ENCODE data around the gene RRAS. TPM values are rescaled to one million over a fixed set of nuclear protein-coding genes. Genes with fewer than 3 reads are reported as not detected.
A peak's percentile ranks its signal among the peaks of the same experiment; 100 is the strongest.

The RRAS gene
- total RNA-seq, 2 experiments from 2014 or later, result 12.3 to 14.9 TPM

DNA sequence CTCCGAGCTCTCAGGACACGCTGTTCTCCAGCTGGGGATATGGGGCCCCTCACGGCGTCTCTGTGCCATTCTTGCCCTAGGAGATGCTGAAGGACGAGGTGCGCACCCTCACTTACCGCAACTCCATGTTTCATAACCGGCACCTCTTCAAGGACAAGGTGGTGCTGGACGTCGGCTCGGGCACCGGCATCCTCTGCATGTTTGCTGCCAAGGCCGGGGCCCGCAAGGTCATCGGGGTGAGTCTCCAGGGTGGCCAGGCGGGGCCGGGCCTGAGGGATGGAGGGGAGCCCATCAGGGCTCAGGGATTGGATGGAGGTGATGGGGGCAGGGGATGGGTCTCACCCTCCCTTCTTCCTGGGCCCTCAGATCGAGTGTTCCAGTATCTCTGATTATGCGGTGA lies 41.9 kb upstream of the RRAS start:
- H3K4me3 Mint-ChIP-seq, result no peak overlapping the region
- H3K9me3 Mint-ChIP-seq, result no peaks in the 10 kb centered on the region
- POLR2A ChIA-PET, result interaction anchor here (0.6 to 1.0 kb wide), 2 partner anchors 65 to 212 kb away, joined by 3 read pairs; no protein-coding TSS in a partner anchor
- ATAC-seq (ENCODE audit: low read depth) (no peak), DNase-seq (no peak)
- H3K27me3 Mint-ChIP-seq, result no peaks in the 10 kb centered on the region
- no peak overlapping the region for H3K27ac Mint-ChIP-seq
- H3K4me1 Mint-ChIP-seq, result peaks cover 11% of the 10 kb centered on the region
- H3K36me3 Mint-ChIP-seq, result peaks cover 8% of the 10 kb centered on the region

DNA sequence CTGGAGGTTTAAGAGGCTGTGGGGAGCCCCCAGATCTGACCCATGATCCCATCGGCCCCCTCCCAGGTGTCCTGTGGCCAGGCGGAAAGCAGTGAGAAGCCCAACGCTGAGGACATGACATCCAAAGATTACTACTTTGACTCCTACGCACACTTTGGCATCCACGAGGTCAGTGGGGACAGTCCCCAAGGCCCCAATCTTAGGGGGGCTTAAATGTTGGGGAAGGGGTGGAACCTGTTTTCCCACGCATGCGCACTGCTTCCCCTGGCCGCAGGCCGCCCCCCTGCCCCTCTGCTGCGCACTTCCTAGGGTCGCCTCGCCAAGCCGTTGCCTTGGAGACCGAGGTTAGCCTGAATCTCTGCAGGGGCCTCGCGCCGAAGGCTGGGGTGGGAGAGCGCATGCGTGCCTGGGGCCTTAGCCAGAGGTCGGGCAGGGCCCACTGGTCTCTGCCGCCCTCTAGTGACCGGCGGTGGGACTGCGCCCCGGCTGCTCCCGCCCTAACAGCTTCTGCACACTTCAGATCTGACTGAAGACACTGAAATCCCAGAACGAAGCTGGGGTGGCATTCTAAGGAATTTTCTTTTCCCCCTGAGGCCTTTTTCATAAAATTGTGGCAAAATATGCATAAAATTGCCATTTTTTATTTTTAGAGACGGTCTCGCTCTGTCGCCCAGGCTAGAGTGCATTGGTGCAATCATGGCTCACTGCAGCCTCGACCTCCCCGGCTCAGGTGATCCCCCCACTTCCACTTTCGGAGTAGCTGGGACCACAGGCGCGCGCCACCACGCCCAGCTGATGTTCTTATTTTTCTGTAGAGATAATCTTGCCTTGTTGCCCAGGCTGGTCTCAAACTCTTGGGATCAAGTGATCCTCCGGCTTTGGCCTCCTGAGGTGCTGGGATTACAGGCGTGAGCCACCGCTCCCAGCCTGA lies 40.7 kb upstream of the RRAS start:
- Mint-ChIP-seq H3K36me3 (peaks cover 7% of the 10 kb centered on the region), H3K4me3 (peak overlapping the region; percentile 10)

DNA sequence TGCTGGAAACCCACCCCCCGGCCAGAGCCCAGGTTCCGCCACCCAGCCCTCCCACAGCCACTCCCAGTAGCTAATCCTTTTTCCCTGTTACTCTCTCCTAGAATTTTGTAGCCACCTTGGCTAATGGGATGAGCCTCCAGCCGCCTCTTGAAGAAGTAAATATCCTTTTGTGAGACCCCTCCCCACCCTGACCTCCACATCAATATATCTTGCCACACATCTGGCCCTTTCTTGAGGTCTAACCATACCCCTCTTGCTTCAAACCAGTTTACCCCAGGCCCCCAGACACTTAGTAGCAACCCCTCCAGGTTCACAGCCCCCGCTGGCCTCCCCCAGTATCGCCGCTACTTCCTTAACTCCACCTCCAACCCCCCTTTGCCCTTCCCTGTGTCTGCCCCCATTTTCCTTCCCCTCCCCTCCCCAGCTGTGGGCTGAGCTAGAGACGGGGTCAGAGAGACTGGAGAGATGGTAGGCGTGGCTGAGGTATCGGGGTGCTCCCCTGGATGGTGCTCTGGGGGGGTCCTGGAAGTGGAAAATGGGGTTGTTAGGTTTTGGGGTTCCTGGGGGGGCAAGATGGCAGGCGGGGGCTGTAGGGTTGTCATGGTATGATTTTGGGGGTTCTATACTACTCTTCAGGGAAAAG lies 39.9 kb upstream of the RRAS start:
- Mint-ChIP-seq H3K27ac (peak overlapping the region; percentile 16), H3K27me3 (no peaks in the 10 kb centered on the region), H3K36me3 (peaks cover 7% of the 10 kb centered on the region), H3K4me1 (peaks cover 15% of the 10 kb centered on the region), H3K9me3 (no peaks in the 10 kb centered on the region), H3K4me3 (peak overlapping the region; percentile 35)
- POLR2A ChIA-PET, result interaction anchor here (0.6 to 2.2 kb wide), 3 partner anchors 10 to 40 kb away, joined by 3 to 6 read pairs (median 4); partner anchors contain the start of genes ADM5, RRAS and SCAF1
- ATAC-seq (ENCODE audit: low read depth), result no peak
- no peak for DNase-seq

More for the DNA sequence above, 40.7 kb upstream of the RRAS start:
- POLR2A ChIA-PET, result interaction anchor here (0.6 to 1.0 kb wide), 3 partner anchors 9 to 211 kb away, joined by 3 to 4 read pairs (median 3); partner anchors contain the start of gene ADM5
- DNase-seq (peak; percentile 99), ATAC-seq (ENCODE audit: low read depth) (peak; percentile 9)
- H3K27ac Mint-ChIP-seq, result no peak overlapping the region
- no peaks in the 10 kb centered on the region for H3K9me3 Mint-ChIP-seq
- peaks cover 15% of the 10 kb centered on the region for H3K4me1 Mint-ChIP-seq
- no peaks in the 10 kb centered on the region for H3K27me3 Mint-ChIP-seq

DNA sequence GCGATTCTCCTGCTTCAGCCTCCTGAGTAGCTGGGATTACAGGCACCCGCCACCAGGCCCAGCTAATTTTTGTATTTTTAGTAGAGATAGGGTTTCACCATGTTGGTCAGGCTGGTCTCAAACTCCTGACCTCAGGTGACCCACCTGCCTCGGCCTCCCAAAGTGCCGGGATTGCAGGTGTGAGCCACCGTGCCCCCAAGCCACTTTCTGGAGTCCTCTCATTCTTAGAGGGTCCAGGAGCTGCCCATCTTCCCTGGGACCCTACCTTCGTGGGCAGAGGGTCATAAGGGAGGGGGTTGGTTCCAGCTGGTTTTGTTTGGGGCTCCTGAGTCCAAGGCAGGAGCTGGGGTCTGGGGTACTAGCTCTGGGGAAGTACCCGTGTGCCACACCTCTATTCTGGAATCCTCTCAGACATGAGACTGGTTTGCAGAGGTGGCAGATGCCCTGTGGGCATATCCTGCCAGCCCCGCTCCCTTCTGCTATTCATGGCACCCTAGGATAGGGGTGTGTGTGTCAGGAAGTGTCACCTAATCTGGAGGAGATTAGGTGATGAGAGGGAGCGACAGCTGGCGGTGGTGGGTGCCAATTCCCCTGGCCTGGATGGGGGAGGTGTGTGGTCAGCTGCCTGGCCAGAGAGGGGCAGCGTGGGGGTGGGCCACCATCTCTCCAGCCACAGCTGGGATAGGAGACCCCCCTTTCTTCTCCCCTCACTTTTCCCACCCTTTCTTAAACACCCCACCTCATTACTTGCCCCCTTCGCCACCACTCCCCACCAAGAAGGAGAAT lies 39.2 kb upstream of the RRAS start:
- H3K27me3 Mint-ChIP-seq, result no peaks in the 10 kb centered on the region
- peaks cover 15% of the 10 kb centered on the region for H3K4me1 Mint-ChIP-seq

DNA sequence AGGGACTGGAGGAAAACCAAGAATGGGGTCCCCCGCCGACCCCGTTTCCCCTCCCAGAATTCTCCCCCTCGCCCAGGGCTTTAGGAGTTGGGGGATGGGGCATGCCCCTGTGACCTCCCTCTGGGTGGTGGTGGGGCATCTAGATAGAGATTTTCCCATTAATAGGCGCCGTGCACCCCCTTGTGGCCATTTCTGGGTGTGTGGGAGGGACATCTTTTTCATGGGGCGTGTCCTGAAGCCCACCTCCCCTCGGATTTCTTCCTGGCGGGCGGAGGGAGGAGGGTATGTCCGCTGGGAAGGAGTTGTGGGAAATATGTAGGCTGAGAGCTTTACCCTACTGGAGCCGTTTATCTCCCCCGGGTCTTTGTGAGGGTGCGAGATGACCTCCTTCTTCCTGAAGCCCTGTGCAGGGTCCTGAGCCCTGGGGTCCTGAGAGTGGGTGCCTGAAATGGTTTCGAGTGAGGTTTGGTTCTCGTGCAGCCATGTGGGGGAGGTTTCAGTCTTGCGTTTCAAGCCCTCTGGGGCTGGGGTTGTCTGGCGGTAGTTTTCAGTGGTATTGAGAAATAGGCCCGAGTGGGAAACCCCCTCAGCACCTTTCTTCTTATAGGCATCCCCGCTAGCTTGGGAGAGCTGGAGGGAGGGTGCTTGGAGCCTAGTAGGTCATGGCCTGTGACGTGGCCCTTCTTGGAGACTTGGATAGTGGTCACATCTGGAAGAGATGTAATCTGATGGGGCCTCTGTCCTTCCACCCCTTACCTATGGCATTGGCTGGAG lies 38.1 kb upstream of the RRAS start:
- Mint-ChIP-seq H3K4me1 (peaks cover 17% of the 10 kb centered on the region), H3K27ac (peak overlapping the region; percentile 92), H3K27me3 (no peaks in the 10 kb centered on the region), H3K36me3 (peaks cover 7% of the 10 kb centered on the region), H3K9me3 (no peaks in the 10 kb centered on the region), H3K4me3 (peak overlapping the region; percentile 92)
- DNase-seq (peak; percentile 85), ATAC-seq (ENCODE audit: low read depth) (no peak)
- POLR2A ChIA-PET, result interaction anchor here (1.5 to 3.3 kb wide), 7 partner anchors 10 to 107 kb away, joined by 3 to 23 read pairs (median 8); partner anchors contain the start of genes BCL2L12, IRF3, PRR12 and RRAS

More for the DNA sequence above, 39.2 kb upstream of the RRAS start:
- no peak for ATAC-seq (ENCODE audit: low read depth)
- DNase-seq, result no peak
- peaks cover 7% of the 10 kb centered on the region for H3K36me3 Mint-ChIP-seq
- H3K27ac Mint-ChIP-seq, result no peak overlapping the region
- POLR2A ChIA-PET, result interaction anchor here (0.5 to 3.3 kb wide), 5 partner anchors 14 to 113 kb away, joined by 3 to 23 read pairs (median 3); partner anchors contain the start of genes BCL2L12, IRF3, RRAS and SCAF1
- peak overlapping the region; percentile 22 for H3K4me3 Mint-ChIP-seq
- no peaks in the 10 kb centered on the region for H3K9me3 Mint-ChIP-seq

DNA sequence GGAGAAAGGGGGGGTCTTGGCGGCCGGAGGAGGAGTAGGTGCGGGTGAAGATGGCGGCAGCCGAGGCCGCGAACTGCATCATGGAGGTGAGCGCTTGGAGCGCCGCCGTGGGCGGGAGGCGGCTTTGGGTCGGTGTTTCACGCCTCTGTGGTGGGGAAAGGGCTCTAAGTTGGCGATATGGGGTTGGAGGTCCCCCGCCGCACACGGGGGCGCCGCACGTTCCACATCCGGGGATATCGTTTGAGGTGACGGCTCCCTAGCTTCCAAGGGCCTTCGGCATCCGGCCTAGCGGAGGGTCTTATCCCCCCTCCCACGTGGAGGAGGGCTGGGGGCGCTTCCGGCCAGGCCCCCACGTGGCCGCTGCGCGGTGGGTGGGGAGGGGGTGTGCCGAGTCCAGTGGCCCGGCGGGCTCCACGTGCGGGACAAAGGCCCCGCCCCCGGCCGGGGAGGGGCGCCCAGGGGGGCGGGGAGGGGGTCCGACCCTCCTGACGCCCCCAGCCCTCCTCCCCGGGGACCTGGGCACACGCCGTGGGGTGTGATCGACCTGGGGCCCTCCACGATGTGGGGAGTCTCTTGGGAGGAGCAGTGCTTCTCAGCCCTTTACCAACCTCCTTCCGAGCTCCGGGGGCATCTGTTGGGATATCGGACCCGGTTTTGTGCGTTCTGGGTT lies 37.4 kb upstream of the RRAS start, which contains the start of gene PRMT1:
Gene PRMT1 (plus strand): TSS at position 41 of the 670 bp plus-strand sequence. CDS start 10 bp downstream, at position 51.
- H3K9me3 Mint-ChIP-seq, result no peaks in the 10 kb centered on the region
- ATAC-seq (ENCODE audit: low read depth) (no peak), DNase-seq (peak; percentile 71)
- no peaks in the 10 kb centered on the region for H3K27me3 Mint-ChIP-seq
- POLR2A ChIA-PET, result interaction anchor here (0.6 to 3.3 kb wide), 12 partner anchors 10 to 224 kb away, joined by 3 to 23 read pairs (median 5); partner anchors contain the start of genes ALDH16A1, BCL2L12, IRF3 and NOSIP
- peaks cover 6% of the 10 kb centered on the region for H3K36me3 Mint-ChIP-seq
- H3K27ac Mint-ChIP-seq, result peak within 1 kb of the TSS; percentile 97
- H3K4me3 Mint-ChIP-seq, result peak within 1 kb of the TSS; percentile 99
- peaks cover 19% of the 10 kb centered on the region for H3K4me1 Mint-ChIP-seq

DNA sequence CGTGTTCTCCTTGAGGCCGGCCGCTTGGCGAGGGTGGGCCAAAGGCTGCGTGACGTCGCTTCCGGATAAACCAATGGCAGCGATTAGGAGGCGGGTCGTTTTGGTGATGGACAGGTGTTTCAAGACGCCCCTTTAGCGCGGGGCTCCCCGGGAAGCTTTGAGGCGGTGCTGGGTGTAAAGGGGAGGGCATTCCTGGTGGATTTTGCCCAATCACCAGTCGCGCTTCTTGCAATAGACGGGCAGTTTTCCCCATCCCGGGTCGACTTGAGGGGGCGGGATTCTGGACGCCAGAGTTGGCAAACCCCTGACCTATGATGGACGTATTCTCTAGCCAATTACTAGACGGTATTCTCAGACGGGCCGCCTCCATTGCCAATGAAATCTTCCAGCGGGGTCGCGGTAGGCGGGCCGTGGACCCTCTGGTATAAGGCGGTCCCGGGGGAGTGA lies 36.9 kb upstream of the RRAS start:
- POLR2A ChIA-PET, result interaction anchor here (0.6 to 3.3 kb wide), 22 partner anchors 8 to 224 kb away, joined by 3 to 23 read pairs (median 4); partner anchors contain the start of genes ALDH16A1, BCL2L12, IRF3 and NOSIP
- Mint-ChIP-seq H3K9me3 (no peaks in the 10 kb centered on the region), H3K27ac (peak overlapping the region; percentile 97), H3K4me1 (peaks cover 25% of the 10 kb centered on the region), H3K36me3 (peaks cover 9% of the 10 kb centered on the region), H3K4me3 (peak overlapping the region; percentile 99), H3K27me3 (no peaks in the 10 kb centered on the region)
- ATAC-seq (ENCODE audit: low read depth), result peak; percentile 77
- DNase-seq, result peak; percentile 94

DNA sequence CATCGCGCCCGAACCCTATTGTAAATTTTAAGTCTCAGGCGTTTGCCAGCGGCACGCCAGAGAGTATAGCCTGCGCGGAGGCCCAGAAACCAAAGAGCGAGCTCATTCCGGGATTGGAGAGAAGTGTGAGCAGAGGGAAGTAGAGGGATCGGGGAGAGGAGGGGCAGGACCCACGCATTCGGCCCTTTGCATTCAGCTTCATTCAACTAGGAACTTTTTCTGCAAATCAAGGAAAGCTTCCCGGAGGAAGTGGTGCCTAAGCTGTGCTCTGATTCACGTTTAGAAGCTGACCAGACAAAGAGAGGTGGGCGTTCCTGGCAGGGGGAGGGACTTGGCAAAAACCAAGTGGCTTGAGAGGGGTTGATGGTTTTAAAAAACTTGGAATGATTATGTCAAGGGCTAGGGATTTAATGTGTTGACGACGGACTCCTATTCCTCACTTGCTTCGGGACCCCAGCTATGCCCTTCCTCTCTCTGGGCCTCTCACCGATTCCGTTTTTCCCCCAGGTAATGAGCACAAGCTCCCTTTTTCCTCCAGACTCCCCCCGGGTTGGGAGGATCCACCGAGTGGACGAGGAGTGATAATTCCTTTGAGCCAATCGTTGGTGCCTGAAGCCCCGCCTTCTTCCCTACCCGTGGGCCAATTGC lies 36.3 kb upstream of the RRAS start:
- Mint-ChIP-seq H3K4me1 (peaks cover 25% of the 10 kb centered on the region), H3K4me3 (peak overlapping the region; percentile 99), H3K27me3 (no peaks in the 10 kb centered on the region), H3K36me3 (peaks cover 11% of the 10 kb centered on the region), H3K9me3 (no peaks in the 10 kb centered on the region), H3K27ac (peak overlapping the region; percentile 97)
- POLR2A ChIA-PET, result interaction anchor here (0.6 to 3.3 kb wide), 23 partner anchors 8 to 341 kb away, joined by 3 to 23 read pairs (median 4); partner anchors contain the start of genes ALDH16A1, BCL2L12, CD37 and IRF3
- ATAC-seq (ENCODE audit: low read depth) (no peak), DNase-seq (no peak)

DNA sequence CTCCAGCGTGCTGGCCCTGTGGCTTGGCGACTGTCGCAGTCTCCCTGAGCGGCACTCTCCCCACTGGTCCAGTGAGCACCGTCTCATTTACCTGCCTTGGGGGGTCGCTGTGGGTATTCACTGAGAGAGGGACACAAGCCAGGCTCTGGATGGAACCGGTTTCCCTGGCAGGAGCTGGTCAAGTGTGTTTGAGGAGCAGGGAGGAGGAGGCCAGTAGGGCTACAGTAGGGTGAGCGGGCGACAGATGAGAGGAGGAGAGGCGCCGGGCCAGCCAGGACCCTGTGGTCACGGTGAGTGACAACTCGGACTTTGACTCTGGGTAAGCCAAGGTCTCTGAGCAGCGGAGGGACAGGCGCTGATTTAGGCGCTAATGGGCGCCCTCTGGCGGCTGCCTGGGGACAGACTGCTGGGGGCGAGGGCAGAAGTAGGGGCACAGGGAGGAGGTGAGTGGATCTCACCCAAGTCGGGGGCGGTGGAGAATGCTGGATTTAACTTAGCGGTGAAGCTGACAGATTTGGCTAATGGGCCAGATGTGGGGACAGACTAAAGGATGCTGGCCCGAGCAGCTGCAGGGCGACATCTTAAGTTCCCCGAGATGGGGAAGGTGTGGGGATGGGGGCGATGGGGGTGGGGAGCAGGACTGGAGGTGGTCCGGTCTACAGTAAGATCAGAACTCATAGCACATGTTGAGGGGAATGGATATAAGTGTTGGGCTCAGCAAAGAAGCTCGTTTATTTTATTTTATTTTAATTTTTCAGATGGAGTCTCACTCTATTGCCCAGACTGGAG lies 32.4 kb upstream of the RRAS start:
- no peak for ATAC-seq (ENCODE audit: low read depth)
- Mint-ChIP-seq H3K27ac (peak overlapping the region; percentile 65), H3K9me3 (no peaks in the 10 kb centered on the region), H3K27me3 (no peaks in the 10 kb centered on the region), H3K4me1 (peaks cover 19% of the 10 kb centered on the region), H3K4me3 (no peak overlapping the region), H3K36me3 (peaks cover 11% of the 10 kb centered on the region)
- peak; percentile 83 for DNase-seq
- POLR2A ChIA-PET, result interaction anchor here (0.5 to 1.4 kb wide), 3 partner anchors 82 to 1248 kb away, joined by 3 to 4 read pairs (median 3); partner anchors contain the start of gene PRR12

DNA sequence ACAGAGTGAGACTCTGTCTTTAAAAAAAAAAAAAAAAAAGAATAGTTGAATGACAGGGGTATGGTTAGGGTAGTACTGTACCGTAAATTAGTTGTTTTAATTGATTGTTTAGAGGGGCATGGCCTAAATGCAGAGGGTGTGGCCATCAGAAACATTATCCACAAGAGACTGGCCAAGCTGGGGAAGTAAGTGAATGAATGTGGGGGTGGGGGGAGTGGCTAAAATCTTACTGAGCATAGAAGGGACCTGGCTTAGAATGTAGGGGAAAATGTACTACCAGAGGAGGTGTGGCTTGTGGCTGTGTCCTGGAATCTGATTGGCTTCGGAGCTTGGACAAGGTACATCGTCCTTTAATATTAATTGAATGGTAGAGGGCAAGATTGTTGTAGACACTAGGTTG lies 29.6 kb upstream of the RRAS start:
- DNase-seq (no peak), ATAC-seq (ENCODE audit: low read depth) (no peak)
- H3K9me3 Mint-ChIP-seq, result no peaks in the 10 kb centered on the region
- H3K27me3 Mint-ChIP-seq, result no peaks in the 10 kb centered on the region
- H3K4me1 Mint-ChIP-seq, result peaks cover 24% of the 10 kb centered on the region
- peaks cover 10% of the 10 kb centered on the region for H3K36me3 Mint-ChIP-seq
- H3K27ac Mint-ChIP-seq, result no peak overlapping the region
- POLR2A ChIA-PET, result interaction anchor here (3.5 kb wide), 1 partner anchor 7 kb away, joined by 18 read pairs; the partner anchor contains the start of gene PRMT1
- no peak overlapping the region for H3K4me3 Mint-ChIP-seq

Data from activated naive CD8-positive, alpha-beta T cell treated with anti-CD3 and anti-CD28 coated beads, Interleukin-2, amount 10 ng/mL, durations not matched to agents 7 days and 5 days (primary cell).